HG03571 (cell line): ENCODE measurements around the gene IRF8.
"Not testable (repeated sequence)": the region's sequence is repeated elsewhere in the genome, so short reads cannot be mapped to it uniquely, and the experiment has no call there.

Experiments
- ATAC-seq: cut with Tn5 transposase; IDR thresholded peaks from one replicate; pipeline ENCODE4 v1.9.1; 2021; ENCODE audit not compliant: unreplicated experiment

Gene IRF8

DNA sequence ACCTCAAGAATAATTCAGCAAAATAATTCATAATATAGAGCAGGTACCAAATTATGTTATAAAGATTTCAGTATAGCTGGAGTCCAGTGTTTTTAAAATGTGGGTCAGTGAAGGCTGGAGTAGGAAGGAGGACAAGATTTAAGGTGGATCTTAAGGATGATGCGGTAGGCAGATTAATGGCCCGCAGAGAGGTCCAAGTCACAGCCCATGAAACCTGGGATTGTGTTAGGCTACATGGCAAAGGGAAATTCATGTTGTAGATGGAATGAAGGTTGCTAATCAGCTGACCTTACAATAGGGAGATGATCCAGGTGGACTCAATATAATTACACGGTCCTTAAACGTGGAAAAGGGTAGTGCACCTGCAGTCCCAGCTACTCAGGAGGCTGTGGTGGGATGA lies 6.2 kb upstream of the IRF8 start:
- ATAC-seq: no peak

DNA sequence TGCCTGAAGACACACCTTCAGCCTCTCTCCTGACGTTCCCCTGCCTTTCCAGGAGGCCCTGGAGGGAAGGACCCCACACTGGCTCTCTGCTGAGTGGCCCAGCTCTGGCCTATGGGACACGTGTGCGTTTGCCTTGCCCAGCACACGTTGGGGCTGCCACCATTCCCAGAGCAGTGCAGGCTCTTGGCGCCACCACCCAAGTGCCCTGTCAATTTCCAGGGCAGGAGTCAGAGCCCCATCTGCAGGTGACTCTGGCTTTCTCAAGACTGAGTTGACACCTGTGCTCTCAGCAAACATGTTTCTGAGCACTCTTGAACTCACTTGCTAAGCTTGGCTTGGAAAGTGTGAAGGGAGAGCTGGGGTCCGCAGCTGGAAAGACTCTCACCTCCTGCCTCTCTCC lies 4.7 kb upstream of the IRF8 start:
- ATAC-seq: no peak

DNA sequence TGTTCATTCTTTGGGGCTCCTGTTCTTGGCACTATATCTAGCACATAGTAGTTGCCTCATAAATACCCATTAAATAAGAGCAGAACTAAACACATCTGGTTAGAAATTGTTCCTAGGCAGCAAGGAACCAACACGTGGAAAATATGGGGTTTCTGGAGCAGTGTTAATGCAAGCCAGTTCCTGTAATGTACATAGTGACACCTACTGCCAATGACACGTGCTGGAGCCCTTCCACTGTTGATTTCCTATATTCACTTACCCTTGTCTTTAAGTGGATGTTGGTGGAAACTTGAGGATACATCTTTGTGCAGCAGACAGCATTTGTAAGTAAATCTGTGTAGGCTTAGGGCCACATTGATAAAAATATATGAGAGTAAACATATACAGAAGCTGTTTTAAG lies 1.6 kb upstream of the IRF8 start:
- ATAC-seq: no peak

DNA sequence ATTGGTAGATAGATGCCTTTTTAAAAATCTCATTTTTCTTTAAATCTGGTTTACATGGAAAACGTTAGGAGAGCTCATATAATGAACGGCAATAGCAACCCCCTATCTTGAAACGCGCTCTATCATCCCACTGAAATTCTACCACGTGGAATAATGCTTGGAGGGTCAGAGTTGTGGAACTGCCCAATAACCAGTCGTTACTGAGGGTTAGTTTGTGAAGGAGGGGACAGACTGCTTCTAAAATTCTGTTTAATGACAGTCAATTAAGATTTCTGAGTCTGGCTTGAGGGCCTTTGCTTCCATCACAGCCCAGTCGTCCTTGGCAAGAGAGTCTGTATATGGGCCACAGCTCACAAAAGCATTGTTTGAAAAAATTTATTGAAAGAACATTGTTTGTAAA lies 482 bp downstream of the IRF8 start:
- no peak for ATAC-seq

DNA sequence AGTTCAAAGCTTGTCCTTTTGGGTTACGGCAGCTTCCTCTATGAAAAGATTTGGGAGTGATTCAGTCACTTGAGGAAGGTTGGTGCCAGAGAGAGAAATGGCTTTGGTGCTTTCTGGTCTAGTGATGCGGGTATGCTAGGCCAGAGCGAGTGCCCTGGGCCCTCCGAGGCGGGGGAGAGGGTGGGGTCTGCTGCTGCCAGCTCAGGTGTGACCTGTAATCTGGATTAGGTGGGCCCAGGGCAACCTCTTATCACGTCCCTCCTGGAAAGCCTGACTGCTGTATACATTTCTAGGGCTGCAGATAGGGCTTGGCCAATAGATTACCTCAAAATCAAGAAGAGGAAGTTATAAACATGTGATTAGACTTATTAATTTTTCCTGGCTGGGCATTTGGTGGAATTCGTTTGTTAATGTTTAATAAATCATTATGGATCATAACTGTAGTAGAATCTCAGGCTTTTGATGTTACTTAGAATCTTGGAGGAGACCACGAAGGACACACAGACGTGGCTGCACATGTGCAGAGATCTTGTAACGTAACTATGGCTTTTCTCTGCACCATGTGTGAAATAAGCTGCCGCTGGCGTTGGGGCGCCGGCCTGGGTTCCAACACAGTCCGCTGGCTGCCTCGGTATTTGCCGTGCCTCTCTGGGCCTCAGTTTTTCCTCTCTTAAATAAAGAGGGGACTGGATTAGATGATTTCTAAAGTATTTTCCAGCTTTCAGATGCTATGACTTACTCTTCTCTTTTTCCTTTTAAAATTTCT lies 1.2 kb downstream of the IRF8 start:
- ATAC-seq: no peak

DNA sequence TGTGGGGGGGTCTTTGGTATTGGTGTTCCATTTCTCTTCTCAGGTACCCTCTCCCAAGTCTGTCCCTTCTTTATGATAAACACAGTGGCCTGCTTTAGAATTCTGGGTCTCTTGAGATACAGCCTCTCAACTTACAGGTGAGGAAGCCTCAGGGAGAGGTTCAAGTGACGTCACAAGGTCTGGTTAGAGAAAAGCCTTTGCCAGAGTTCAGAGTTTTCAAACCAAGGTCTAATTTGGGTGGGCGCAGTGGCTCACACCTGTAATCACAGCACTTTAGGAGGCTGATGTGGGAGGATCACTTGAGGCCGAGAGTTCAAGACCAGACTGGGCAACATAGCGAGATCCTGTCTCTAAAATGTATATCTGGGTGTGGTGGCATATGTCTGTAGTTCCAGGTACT lies 2.1 kb downstream of the IRF8 start:
- ATAC-seq: no peak

DNA sequence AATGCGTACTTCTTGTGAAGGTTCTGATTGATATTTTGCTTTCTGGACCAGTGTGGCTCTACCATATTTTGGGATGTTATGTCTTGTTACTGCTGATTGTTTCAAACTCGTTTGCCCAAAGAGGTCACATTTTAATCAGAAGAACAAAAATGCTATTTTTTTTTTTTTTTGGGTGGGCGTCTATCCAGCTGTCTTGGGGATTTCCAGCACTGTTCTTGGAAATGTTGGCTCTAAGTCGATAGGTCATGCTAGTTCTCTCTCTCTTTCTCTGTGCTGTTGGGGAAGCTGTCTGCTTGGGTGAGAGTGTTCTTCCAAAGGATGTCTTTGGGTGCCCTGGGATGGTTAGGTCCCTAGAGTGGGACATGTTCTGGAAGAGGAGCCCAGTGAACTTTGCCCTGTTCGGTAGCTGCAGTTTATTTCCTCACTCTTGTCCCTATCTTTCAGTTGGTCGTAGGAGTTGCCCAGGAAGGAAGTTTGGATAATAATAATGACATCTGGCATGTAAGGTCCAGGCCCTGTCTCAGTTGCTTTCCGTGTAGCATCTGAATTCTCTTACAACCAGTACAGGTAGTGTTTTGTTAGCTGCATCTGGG lies 2.9 kb downstream of the IRF8 start:
- no peak for ATAC-seq

DNA sequence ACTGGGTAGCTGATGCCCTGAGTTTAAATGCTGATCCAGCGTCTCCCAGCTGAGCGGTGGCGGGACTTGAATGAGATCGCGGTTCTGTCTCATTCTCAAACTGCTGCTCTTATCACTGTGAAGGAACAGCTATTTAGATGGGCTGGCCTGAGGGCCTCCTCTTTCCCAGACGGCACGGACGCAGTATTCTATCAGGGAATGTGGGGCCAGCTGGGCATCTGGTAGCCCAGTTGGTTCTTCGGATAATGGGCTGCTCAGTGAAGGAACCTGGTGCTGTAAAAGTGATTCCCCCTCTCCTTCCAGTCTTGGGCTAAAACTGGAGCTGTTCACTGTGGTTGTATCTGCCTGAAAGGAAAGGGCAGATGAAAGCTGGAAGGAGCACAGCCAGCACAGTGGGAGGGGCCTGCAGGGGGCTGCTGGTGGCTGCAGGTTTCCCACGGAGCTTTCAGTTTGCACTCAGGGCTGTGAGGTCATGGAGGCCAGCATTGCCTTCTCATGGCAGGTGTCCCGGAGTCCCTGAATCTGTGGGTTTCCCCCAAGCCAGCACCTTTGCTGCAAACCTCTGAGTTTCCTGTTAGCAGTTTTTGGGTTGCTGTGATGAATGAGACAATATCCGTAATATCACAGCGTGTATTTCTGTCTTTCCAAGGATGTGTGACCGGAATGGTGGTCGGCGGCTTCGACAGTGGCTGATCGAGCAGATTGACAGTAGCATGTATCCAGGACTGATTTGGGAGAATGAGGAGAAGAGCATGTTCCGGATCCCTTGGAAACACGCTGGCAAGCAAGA lies 3.6 kb downstream of the IRF8 start:
- ATAC-seq: peak; percentile 45

DNA sequence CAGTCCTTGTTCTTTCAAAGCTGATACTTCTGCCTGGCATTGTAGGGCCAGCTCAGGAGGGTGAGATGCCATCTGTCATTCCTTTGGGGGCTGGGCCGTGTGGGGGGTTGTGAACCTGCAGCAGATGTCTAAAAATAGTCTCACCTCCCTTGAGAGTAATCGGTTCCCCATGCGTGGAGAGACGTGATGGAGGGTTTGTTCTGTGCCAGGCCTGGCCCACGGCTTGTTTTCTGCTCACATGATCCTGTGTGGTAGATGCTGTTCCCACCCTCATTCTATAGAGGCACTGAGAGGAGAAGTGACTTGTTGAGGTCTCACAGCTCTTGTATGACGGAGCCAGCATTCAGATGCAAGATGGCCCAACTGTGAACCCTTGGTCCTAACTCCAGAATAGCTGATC lies 4.6 kb downstream of the IRF8 start:
- no peak for ATAC-seq

DNA sequence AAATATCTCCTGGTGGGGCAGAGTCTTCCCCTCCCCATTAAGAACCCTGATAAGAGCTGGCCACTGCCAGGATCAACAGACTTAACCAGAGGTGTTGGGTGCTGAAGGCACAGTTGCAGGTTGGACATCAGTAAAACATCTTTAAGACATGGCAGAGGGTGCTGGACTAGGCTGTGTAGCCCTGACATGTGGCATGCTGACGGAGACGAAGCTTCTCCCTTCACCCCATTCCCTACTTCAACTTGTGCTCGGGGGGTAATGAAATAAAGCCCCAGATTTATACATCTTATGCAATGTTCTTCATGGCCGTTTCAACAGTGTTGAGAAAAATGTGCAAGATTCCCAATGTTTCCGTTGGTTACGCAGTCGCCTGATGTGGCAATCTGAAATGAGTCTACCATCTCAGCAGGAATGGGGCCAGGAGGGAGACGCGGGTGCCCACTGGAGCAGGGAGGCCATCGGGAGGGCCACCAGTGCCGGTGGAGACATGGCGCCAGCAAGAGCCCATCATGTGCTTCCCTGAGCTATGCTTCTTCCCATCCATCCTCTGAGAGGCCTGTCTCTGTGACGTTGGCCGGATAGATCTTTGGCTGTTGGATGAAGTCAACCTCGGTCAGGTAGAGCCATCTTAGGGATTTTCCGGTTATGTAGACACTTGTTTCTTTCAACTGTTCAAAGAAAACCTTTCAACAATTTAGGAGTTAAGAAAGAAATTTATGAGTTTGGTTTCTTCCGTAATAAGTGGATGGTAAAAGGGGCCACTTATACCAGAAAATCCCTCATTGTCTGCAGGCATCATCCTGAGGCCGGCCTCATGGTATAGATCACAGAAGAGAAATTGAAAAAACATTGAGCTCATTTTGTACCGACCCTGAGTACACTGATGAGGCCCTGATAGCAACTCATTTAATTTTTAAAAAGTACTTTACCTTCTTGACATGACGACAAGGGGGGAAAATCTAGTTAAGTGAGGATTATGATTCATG lies 6.4 kb downstream of the IRF8 start:
- ATAC-seq: no peak

DNA sequence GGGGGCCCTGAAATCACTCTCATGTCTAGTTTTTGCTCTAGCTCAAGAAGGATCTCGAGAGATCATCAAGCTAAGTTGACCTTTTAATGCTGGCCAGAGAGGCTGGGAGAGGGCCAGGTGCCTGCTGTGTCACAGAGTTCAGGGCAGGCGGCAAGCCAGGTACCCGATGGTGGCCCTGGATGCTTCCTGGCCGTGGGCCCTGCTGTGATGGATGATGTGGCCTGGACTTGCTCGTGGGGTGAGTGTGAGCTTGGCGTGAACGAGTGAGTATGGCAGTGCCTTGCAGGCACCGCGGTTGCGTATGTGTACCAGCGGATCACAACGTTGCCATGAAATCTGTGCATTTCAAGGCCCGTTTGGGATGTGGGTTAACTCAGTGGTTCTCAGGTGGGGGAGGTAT lies 7.4 kb downstream of the IRF8 start:
- no peak for ATAC-seq

DNA sequence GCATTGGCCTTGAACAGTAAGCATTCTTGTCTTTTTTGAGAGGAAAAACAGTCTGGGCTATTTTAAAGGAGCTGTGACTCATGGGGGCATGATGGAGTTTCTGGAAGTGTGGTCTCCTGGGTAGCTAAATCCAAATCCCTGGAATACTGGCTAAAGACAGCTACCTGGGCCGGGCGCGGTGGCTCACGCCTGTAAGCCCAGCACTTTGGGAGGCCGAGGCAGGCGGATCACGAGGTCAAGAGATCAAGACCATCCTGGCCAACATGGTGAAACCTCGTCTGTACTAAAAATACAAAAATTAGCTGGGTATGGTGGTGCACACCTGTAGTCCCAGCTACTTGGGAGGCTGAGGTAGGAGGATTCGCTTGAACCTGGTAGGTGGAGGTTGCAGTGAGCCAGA lies 8.3 kb downstream of the IRF8 start:
- not testable (repeated sequence) for ATAC-seq

DNA sequence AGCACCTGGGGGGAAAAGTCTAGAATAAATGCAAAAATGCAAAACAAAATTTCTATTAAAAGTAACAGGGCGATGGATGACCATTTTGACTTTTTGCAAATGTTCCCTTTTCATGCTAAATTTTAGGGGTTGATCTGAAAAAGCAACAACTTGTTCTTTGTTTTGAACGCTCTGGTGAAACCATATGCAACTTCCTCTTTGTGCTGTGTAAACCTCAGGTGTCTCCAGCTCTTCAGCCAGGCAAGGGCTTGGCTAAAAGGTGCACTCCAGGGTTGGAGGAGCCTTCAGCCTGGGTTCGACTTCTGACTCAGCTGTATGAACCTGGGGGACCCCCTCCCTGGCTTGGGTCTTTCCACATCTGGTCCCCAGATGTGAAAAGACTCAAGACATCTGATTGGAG lies 9.5 kb downstream of the IRF8 start:
- ATAC-seq: peak; percentile 52

DNA sequence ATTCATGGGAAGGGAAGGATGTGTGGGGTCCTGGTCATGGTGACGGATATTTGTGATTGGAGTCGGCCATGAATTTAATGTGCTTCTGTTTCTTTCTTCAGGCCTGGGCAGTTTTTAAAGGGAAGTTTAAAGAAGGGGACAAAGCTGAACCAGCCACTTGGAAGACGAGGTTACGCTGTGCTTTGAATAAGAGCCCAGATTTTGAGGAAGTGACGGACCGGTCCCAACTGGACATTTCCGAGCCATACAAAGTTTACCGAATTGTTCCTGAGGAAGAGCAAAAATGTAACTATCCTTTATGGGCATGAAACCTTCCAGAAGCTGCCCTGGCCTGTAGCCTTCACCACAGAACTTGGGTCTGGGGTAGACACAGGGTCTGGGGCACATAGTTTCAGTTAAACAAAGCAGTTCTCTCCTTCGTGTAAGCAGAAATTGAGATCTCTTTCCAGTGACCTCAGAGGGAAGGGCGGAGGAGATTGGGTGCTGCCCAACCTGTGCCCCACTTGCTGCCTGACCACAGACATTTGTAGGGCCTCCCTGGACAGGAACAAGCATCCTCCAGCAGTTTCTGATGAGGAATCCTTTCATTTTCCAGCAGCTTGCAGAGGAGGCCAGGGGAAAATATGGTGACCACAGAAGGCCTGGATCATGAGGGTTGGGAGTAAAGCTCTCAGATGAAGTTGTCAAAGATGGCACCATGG lies 10.1 kb downstream of the IRF8 start:
- no peak for ATAC-seq

DNA sequence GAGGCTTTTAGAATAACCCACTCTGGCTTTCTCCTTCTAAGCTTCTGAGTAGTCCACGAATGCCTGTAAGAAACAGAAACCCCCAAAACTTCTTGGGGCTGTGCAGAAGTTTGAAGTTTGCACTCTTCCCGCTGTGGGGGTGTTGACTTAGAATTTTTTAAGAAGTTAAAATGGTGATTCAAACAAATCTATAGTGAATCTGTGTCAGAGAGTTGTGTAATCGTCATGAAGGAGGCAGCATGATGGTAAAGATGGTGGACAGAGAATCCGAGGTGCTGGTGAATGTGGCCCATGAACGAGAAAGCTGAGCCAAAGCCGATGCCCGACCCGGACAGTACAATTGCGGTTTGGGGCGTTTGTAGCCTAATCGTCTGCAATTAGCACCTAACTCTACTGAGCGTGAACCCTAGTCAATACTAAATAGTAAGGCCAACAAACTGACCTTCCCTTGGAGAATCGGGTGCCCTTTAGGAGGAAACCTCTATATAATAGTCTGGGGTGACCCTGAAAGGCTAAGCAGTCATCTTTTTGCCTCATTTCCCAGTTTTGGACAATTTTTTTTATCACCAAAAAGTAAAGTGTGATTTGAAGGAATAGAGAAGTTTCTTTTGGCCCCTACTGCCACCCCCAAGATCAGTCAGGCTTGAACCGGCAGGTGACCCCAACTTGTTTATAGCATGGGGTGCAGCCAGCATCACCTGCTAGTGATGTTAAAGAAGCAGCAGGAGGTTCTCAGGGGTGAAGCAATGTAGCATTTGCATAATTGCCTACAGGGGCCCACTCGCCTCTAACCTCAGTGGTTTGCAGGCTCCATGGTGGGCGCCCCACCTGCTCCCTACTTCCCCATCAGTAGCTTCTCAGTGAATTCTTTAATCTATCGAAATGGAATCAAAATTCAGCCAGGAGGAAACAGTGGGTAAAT lies 11.2 kb downstream of the IRF8 start:
- ATAC-seq: no peak

DNA sequence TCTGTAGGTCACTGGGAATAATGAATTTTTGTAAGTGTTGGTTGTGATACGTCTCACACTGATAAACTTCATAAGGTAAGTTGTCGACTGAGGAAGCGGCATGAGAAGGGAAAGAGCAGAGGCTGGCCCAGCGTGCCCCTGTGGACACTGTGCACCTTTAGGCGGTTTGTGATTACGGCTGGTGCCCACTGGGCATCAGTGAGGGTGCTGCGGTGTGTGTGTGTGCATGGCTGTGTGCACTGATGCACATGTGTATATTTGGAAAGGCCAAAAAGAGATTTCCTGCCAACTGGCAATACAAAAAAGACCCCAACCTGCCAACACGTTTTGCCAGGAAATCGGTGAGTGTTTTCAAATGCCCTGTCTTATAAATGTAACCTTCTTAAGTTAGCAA lies 11.9 kb downstream of the IRF8 start:
- ATAC-seq: no peak

DNA sequence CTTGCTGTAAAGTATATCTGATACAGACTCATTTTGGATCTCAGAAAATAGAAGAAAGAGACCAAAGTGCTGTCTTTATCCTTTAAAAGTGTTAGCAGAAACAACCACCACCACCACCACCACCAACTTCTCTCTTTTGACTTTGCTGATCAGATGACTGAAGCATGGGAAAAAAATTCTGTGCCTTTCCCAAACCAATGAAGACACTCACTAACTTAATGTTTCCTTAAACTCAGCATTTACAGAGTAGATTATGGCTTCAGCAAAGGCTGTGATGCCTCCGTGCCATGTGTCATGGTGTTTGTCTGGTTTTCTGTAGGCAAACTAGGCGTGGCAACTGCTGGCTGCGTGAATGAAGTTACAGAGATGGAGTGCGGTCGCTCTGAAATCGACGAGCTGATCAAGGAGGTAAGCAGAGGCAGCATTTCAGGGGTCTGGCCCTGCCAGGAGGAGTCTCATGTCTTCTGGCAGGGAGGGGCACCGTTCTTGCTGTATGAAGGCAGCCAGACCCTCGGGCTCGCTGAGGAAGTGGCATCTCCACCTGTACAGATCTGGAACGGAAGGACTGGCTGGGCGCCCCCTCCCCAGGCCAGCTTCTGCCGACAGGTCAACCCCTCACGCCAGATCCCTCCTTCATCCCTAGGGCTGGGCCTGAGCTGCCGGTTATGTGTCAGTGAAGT lies 12.4 kb downstream of the IRF8 start:
- no peak for ATAC-seq

DNA sequence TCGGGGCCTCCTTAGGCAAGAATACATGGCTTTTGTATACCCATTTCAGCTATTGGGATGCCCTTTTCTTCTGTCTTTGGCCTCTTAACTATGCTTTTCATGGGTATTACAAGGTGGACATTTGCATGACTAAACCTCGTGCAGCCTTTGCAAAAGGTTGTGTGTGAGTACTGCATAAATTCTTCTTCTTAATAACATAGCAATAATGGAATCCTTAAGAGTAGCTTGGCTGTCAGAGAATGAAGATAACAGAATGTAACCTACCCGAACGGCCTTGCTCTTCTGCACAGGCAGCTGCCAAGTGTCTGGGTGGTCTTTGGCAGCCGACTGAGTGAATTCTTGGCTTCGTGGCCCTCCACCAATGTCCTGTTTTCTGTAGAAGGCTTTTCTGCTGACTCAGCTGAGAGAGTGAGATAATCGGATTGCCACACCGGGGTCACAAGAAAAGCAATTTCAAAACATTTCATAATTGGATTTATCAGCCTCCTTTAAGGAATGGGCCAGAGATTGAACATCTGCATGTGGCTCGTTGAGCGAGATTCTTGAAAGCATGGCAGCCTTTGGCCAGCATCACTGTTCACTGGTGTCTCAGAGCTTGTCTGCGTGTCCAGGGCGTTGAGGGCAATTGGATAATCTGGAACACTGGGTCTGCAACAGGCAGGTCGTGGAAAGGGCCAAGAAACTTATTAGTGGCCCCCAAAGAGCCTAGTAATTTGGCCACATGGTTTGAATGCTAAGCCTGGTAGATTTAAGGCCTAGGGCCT lies 13.4 kb downstream of the IRF8 start:
- no peak for ATAC-seq
